Measurements from ENCODE around the gene NRXN2.

NRXN2 gene

GRCh38 chr11:64644647-64645275 lies 78.2 kb downstream of the NRXN2 start:
- DNase-seq, result no peak

GRCh38 chr11:64643920-64644646 lies 78.9 kb downstream of the NRXN2 start:
- no peak for DNase-seq

GRCh38 chr11:64643256-64643881 lies 79.6 kb downstream of the NRXN2 start:
- DNase-seq, result no peak

GRCh38 chr11:64642871-64643255 lies 80.1 kb downstream of the NRXN2 start:
- DNase-seq, result no peak

GRCh38 chr11:64642418-64642735 lies 80.6 kb downstream of the NRXN2 start:
- no peak for DNase-seq

- no peak for DNase-seq
These were observed 81.2 kb downstream of the NRXN2 start for GRCh38 chr11:64641596-64642417.

- no peak for DNase-seq
These were observed 83.1 kb downstream of the NRXN2 start for GRCh38 chr11:64639885-64640284.

GRCh38 chr11:64638829-64639228 lies 84.2 kb downstream of the NRXN2 start:
- DNase-seq, result no peak

GRCh38 chr11:64638018-64638665 lies 84.9 kb downstream of the NRXN2 start:
- DNase-seq, result no peak

- DNase-seq, result no peak
These were observed 85.5 kb downstream of the NRXN2 start for GRCh38 chr11:64637334-64638017.

- DNase-seq, result no peak
These were observed 89.3 kb downstream of the NRXN2 start for GRCh38 chr11:64633555-64634159.

- DNase-seq, result no peak
These were observed 90.3 kb downstream of the NRXN2 start for GRCh38 chr11:64632654-64633053.

GRCh38 chr11:64632237-64632636 lies 90.8 kb downstream of the NRXN2 start:
- no peak for DNase-seq

- no peak for DNase-seq
These were observed 91.3 kb downstream of the NRXN2 start for GRCh38 chr11:64631675-64632074.

GRCh38 chr11:64629796-64630562 lies 93.0 kb downstream of the NRXN2 start:
- DNase-seq, result no peak

GRCh38 chr11:64629103-64629502 lies 93.9 kb downstream of the NRXN2 start:
- no peak for DNase-seq

GRCh38 chr11:64628596-64628995 lies 94.4 kb downstream of the NRXN2 start:
- no peak for DNase-seq

- DNase-seq, result no peak
These were observed 95.6 kb downstream of the NRXN2 start for GRCh38 chr11:64627371-64627770.

- DNase-seq, result no peak
These were observed 96.4 kb downstream of the NRXN2 start for GRCh38 chr11:64626637-64627036.

- no peak for DNase-seq
These were observed 98.0 kb downstream of the NRXN2 start for GRCh38 chr11:64624883-64625481.

GRCh38 chr11:64622681-64623080 lies 100.3 kb downstream of the NRXN2 start:
- DNase-seq, result no peak

Measured in central memory CD4-positive, alpha-beta T cell (primary cell).